GM06990 (cell line): ENCODE measurements around the gene PAX2.

Experiments used
- DNase-seq: peaks from one replicate; pipeline ENCODE4 v3.0.0-alpha.2; 2011; ENCODE audit not compliant: insufficient read length; ENCODE audit errors: extremely low read depth
- H3K27me3 ChIP-seq: replicated peaks from 2 replicates; pipeline ENCODE4 v1.6.0; 2011; ENCODE audit warnings: low read length; ENCODE audit not compliant: control insufficient read depth, insufficient read depth
- H3K36me3 ChIP-seq: 2 replicates; pipeline ENCODE4 v1.5.1; 2011; ENCODE audit warnings: low read length; ENCODE audit not compliant: control insufficient read depth, insufficient read depth
- H3K4me3 ChIP-seq: replicated peaks from 2 replicates; pipeline ENCODE4 v1.5.1; 2011; ENCODE audit warnings: low read depth, mild to moderate bottlenecking, control low read depth, low read length
- CTCF ChIP-seq: IDR thresholded peaks from 2 replicates; pipeline ENCODE4 v1.5.1; 2011; ENCODE audit warnings: low read length, control low read depth, mild to moderate bottlenecking, inconsistent platforms; ENCODE audit not compliant: insufficient read depth, poor library complexity, severe bottlenecking

The PAX2 gene

GRCh38 chr10:100841528-100841927 lies 96.1 kb downstream of the PAX2 start:
- no peak for DNase-seq
- no peak overlapping the region for H3K4me3 ChIP-seq
- no peaks in the 10 kb centered on the region for H3K27me3 ChIP-seq
- H3K36me3 ChIP-seq: no peaks in the 10 kb centered on the region
- TF ChIP-seq CTCF: no peak

GRCh38 chr10:100847440-100847839 lies 102.1 kb downstream of the PAX2 start:
- no peak for DNase-seq
- no peak overlapping the region for H3K4me3 ChIP-seq
- no peaks in the 10 kb centered on the region for H3K36me3 ChIP-seq
- no peak for TF ChIP-seq CTCF
- H3K27me3 ChIP-seq: no peaks in the 10 kb centered on the region

- no peaks in the 10 kb centered on the region for H3K36me3 ChIP-seq
- no peak for TF ChIP-seq CTCF
Observed at GRCh38 chr10:100848770-100849169, 103.4 kb downstream of the PAX2 start.

GRCh38 chr10:100858261-100858660 lies 112.9 kb downstream of the PAX2 start:
- no peaks in the 10 kb centered on the region for H3K36me3 ChIP-seq
- no peak for TF ChIP-seq CTCF
- no peak overlapping the region for H3K4me3 ChIP-seq
- no peak for DNase-seq
- H3K27me3 ChIP-seq: no peaks in the 10 kb centered on the region; the same call in none of the 2 replicates

More at GRCh38 chr10:100848770-100849169, 103.4 kb downstream of the PAX2 start:
- no peak for DNase-seq
- Histone ChIP-seq H3K4me3 (no peak overlapping the region), H3K27me3 (no peaks in the 10 kb centered on the region)

- Histone ChIP-seq H3K36me3 (no peaks in the 10 kb centered on the region), H3K27me3 (no peaks in the 10 kb centered on the region; the same call in none of the 2 replicates), H3K4me3 (no peak overlapping the region)
- DNase-seq: no peak
- no peak for TF ChIP-seq CTCF
Observed at GRCh38 chr10:100858747-100859483, 113.5 kb downstream of the PAX2 start.

GRCh38 chr10:100859484-100859763 lies 114.0 kb downstream of the PAX2 start:
- H3K27me3 ChIP-seq: no peaks in the 10 kb centered on the region; the same call in 1 of the 2 replicates
- no peak for DNase-seq
- H3K36me3 ChIP-seq: no peaks in the 10 kb centered on the region
- no peak for TF ChIP-seq CTCF
- H3K4me3 ChIP-seq: no peak overlapping the region
